Measurements from ENCODE around the gene CTDSP1.
A peak's percentile ranks its signal among the peaks of the same experiment; 100 is the strongest.

The CTDSP1 gene

GRCh38 chr2:218383892-218384519 lies 15.7 kb upstream of the CTDSP1 start:
- no peak for DNase-seq

- no peak for DNase-seq
These were observed 14.7 kb upstream of the CTDSP1 start for GRCh38 chr2:218384975-218385374.

- DNase-seq = no peak
These were observed 12.9 kb upstream of the CTDSP1 start for GRCh38 chr2:218386505-218387368.

- DNase-seq = peak; percentile 81
These were observed 12.1 kb upstream of the CTDSP1 start for GRCh38 chr2:218387369-218388194.

- DNase-seq = no peak
These were observed 10.1 kb upstream of the CTDSP1 start for GRCh38 chr2:218389333-218390150.

- DNase-seq = no peak
These were observed 8.5 kb upstream of the CTDSP1 start for GRCh38 chr2:218391202-218391601.

- no peak for DNase-seq
These were observed 7.2 kb upstream of the CTDSP1 start for GRCh38 chr2:218392459-218392858.

GRCh38 chr2:218392891-218393462 lies 6.7 kb upstream of the CTDSP1 start:
- DNase-seq = no peak

GRCh38 chr2:218393750-218394290 lies 5.8 kb upstream of the CTDSP1 start:
- no peak for DNase-seq

- DNase-seq = no peak
These were observed 5.2 kb upstream of the CTDSP1 start for GRCh38 chr2:218394298-218395089.

GRCh38 chr2:218395090-218395444 lies 4.6 kb upstream of the CTDSP1 start:
- DNase-seq = no peak

GRCh38 chr2:218395456-218395825 lies 4.2 kb upstream of the CTDSP1 start:
- DNase-seq = no peak

- DNase-seq = peak; percentile 82
These were observed 3.6 kb upstream of the CTDSP1 start for GRCh38 chr2:218395826-218396687.

- DNase-seq = peak; percentile 67
These were observed 2.8 kb upstream of the CTDSP1 start for GRCh38 chr2:218396688-218397462.

GRCh38 chr2:218397463-218397819 lies 2.2 kb upstream of the CTDSP1 start:
- DNase-seq = no peak

GRCh38 chr2:218397820-218398436 lies 1.7 kb upstream of the CTDSP1 start:
- DNase-seq = peak; percentile 73

GRCh38 chr2:218398437-218399390 lies 954 bp upstream of the CTDSP1 start:
- DNase-seq = peak; percentile 33

All from NCI-H146 (cell line).